SK-MEL-5 (cell line): ENCODE results near the gene SPINK14. TPM values are rescaled to one million over a fixed set of nuclear protein-coding genes. Genes with fewer than 3 reads are reported as not detected.

Source experiments
- DNase-seq: peaks from one replicate; pipeline ENCODE4 v3.0.0-alpha.2; 2016; ENCODE audit warnings: low read depth, low spot score
- in situ Hi-C: cut with HindIII; loops from 2 replicates; pipeline ENCODE4 v1.10.0; 2016; ENCODE audit warnings: low sequenced_read_pairs, high pct_unique_total_duplicates, low pct_unique_long_range_greater_than_20kb
- polyA plus RNA-seq, 2 experiments: library from polyadenylated mRNA; depleted of rRNA; stranded (reverse); fragments of >200 nt; gene quantifications; 2 replicates each; pipeline ENCODE4 v1.2.3, GENCODE V29; 2015
- total RNA-seq: library from RNA; depleted of rRNA; stranded (reverse); fragments of >200 nt; shearing (Covaris generic); gene quantifications from 2 replicates; pipeline ENCODE4 v1.2.3, GENCODE V29; 2014; rRNA removed

The SPINK14 gene, protein sequence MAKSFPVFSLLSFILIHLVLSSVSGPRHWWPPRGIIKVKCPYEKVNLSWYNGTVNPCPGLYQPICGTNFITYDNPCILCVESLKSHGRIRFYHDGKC
- total RNA-seq: not detected in 2 replicates
- polyA plus RNA-seq (2015; cell fraction: cytosol; rRNA removed): not detected in 2 replicates
- not detected in 2 replicates for polyA plus RNA-seq (2015; cell fraction: nucleus; rRNA removed)

DNA sequence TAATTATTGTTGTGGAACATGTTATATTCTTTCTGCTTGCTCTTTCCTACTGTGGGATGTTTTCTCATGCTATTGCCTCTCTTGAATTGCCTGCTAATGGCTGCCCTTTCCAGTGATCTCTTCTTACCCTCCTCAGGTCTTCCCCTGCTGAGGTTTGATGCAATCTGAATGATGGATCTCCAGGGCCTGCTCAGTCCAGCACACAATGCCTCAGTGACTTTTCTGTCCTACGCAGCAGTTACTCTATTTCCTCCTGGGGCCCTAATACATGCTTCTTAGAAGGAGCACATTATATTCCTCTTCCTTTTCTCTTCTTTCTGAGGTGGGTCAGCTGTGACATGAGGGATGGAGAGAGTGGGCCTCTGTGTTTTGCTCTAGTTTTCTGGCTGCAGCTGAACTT is at the start of gene SPINK14:
SPINK14 (plus strand) TSS at position 301 of the 400 bp plus-strand sequence. CDS start 1,187 bp downstream, outside the sequence.
- in situ Hi-C loops: no loop called here
- no peak for DNase-seq

DNA sequence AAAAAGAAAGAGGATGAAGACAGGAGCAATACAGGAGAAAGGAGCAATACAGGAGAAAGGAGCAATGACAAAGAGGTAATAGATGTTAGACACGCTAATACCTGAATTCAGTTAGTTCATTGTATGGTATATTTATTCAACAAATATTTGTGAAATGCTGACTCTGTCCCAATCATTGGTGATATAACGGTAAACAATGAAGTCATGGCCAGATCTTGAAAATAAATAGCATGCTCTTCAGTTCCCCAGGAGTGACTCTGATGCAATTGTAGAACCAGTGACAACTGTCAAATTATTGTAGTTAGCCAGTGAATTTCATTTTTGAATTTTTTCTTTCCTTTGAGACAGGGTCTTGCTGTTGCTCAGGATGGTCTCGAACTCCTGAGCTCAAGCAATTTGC is 48.0 kb upstream of the SPINK14 start:
- no peak for DNase-seq
- in situ Hi-C loops: no loop called here

DNA sequence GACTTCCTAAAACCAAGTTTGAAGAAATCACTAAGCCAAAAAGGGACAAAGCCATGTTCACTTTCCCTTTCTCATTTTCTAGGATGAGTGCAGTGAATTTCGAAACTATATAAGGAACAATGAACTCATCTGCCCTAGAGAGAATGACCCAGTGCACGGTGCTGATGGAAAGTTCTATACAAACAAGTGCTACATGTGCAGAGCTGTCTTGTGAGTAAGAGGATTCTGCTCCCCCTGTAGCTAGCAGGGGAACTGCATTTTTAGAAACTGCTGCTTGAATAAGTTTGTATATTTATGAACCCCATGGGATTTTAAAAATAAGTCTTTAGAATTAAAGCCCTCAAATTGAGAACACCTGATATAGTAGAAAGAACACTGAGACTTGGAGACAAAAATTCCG is 42.7 kb upstream of the SPINK14 start:
- DNase-seq: peak; percentile 52
- in situ Hi-C loops: no loop called here

DNA sequence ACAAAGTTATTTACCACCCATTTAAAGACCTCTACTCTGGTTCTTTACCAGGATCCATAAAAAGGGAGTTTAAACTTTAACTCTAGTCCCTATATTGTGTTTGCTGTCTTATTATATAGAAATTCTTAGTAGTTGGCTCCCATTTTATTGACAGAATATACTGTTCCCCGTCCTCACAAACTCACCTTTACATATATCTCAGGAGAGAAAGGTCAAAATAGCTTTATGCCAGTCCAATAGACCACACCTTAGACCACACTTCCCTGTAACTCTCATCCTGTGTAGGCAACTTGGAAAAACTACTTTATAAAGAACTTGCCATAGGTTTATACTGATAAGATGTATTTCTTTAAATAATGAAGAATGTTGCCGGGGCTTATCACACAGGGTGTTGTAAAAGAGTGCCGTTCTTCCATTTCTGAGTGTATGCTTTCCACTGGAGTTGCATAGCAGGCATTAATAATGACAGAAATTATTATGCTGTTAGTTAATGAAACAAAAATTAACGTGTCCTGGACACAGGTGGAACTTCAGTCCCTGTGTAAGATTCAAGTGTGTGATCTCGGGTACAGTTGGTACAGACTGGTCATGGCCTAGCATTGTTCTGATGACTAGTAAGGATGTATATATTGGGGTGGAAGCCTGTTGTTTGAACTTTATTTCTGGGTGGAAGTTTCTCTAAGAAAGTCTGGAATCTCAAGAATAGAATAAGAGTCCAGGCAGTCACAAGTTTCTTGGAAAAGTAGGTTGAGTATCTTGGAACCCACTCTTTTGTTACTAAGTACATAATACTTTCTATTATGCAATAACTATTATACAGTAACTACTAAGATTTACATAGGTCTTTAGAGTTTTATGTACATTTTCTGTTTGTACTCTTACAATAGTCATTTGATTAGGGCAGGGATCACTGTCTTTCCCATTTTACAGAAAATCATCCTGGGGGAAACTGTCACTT is 33.0 kb upstream of the SPINK14 start:
- in situ Hi-C loops: no loop called here
- no peak for DNase-seq

DNA sequence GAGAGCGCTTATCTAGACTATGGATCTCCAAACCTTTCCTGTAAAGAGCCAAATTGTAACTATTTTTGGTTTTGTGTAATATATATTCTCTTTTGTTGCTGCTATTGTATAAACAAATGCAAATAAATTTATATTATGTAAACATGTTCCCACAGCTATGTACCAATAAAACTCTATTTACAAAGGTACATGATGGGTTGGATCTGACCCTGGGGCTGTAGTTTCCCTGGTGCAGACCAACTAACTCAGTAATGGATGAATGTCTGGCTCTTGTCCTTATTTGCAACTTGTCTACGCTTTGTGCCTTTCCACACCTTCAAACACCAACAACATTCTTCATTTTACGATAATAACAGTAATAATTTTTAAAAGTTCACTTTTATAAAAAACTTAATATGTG is 27.5 kb upstream of the SPINK14 start:
- in situ Hi-C loops: no loop called here

DNA sequence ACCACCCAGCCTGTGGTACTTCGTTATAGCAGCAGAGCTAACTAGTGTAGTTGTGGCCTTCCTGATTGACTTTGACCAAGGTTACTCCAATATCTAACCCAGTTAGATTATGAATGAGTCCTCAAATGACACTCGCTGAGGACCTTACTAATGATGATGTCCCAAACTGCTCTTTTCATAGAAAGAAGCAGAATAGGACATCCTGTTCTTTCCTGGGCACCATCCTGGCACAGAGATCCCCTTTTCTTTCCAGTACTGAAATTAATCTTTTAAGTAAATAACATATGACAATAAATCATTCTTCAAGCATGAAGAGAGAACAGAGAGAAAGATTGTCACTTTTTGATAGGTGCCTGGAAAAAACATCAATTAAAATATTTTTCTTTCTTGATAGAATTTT is 26.7 kb upstream of the SPINK14 start:
- in situ Hi-C loops: no loop called here
- no peak for DNase-seq

More for the DNA sequence above, 27.5 kb upstream of the SPINK14 start:
- DNase-seq: no peak

DNA sequence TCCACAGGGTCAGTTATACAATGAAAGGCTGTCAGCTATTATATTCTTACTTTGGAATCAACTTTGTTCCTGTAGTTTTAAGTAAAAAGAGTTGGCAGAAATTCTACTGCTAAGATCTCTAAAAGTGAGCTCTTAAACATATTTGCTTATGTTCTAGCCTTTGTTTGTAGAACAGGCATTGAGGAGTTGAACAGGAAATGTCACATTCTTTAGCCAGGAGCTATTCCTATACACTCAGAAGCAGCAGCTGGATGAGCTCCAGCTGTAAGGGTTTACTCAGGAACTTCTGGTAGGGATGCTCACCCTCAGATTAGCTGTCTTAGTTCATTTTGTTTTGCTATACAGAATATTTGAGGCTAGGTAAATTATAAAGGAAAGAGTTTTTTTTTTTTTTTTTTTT is 22.4 kb upstream of the SPINK14 start:
- in situ Hi-C loops: no loop called here
- no peak for DNase-seq

DNA sequence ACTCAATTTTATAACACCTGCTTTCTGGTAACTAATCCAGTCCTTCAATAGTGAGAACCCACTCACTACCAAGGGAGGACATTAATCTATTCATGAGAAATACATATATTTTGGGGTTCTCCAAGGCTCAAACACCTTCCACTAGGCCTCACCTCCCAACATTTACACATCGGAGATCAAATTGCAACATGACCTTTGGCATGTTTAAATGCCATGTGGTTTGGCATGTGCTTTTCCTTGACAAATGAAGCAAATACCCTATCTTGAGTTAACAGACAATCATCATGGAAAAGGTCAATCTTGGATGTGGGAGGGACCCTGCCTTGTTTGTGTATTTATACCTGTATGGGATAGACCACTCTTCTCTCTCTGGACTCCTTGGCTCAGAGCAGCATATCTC is 21.9 kb upstream of the SPINK14 start:
- in situ Hi-C loops: no loop called here
- DNase-seq: no peak

DNA sequence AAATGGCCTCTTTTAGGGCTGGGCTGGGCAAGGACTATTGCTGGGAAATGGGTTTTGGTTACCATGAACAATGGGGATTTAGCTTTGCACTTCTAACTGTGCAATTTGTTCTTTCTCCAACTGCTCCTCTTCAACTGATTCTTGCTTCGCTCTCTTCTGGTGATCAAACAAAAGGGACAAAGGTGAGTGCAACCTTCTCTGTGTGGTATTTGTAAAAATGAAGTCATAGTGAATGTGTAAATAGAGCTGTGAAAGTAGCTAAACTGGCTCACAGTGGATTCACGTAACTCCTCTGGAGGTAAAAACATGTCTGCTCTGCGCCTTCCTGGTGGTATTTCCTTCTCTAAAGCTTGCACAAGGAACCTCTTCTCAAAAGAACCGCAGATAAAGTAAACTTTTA is 20.9 kb upstream of the SPINK14 start:
- in situ Hi-C loops: no loop called here
- no peak for DNase-seq

DNA sequence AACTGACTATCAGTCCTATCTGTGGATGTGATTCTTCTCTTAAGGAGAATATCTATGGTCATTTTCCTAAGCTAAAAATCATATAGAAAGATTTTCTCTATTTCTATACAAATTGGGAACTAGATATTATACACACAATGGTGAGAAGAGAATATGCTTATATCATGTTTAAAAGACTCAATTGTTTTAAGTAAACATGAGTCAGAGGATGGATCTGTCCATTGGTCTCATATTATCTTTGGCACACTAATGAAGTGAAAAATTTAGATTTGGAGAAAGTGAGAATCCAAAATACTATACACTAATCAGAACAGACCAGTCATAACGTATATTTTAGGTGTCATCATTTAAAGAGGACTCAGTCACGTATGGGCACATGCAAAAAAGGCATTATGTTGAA is 16.5 kb upstream of the SPINK14 start:
- in situ Hi-C loops: no loop called here
- DNase-seq: no peak

DNA sequence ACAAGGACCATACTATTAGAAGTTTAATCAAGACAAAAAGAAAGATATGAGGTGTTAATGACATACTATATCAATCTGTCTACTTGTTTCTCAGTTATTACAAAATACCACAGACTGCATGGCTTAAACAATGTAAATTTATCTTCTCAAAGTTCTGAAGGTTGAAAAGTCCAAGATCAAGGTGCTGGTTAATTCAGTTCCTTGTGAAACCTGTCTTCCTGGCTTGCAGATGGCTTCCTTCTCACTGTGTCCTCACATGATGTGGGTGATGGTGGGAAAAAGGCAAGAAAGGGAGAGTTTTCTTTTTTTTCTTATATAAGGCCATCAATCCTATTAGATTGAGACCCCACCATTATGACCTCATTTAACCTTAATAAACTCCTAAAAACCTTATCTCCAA is 15.6 kb upstream of the SPINK14 start:
- DNase-seq: no peak
- in situ Hi-C loops: no loop called here

DNA sequence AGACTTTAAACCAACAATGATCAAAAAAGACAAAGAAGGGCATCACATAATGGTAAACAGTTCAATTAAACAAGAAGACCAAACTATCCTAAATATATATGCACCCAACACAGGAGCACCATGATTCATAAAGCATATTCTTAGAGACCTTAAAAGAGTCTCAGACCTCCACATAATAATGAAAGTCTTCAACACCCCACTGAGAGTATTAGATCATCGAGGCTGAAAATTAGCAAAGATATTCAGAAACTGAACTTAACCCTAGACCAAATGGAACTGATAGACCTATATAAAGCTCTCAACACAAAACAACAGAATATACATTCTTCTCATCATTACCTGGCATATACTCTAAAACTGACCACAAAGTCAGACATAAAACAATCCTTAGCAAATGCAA is 11.7 kb upstream of the SPINK14 start:
- in situ Hi-C loops: no loop called here
- DNase-seq: no peak

DNA sequence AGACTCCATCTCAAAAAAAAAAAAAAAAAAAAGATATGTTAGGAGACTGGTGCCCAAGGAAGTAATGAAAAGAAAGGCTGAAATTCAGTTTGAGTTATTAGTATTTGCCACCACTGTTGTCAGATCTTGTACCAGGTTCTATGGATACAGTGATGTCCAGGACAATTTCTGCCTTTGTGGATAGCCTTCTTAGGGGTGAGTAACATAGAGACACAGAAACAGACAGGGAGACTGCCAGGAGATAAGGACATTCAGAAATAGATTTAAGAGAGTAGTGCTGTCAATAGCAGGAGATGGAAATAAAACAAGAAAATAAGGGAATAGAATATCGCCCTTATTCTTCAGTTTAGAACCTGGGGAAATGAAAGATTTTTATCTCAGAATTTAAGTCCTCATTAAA is 6.3 kb upstream of the SPINK14 start:
- DNase-seq: no peak
- in situ Hi-C loops: no loop called here

DNA sequence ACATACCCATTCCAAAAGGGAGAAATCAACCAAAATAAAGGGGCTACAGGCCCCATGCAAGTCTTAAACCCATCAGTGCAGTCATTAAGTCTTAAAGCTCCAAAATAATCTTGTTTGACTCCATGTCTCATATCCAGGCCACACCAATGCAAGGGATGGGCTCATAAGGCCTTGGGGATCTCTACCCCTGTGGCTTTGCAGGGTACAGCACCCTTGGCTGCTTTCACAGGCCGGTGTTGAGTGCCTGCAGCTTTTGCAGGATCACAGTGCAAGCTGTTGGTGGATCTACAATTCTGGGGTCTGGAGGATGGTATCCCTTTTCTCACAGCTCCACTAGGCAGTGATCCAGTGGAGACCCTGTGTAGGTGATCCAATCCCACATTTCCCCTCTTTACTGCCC is 5.0 kb upstream of the SPINK14 start:
- DNase-seq: no peak
- in situ Hi-C loops: no loop called here

DNA sequence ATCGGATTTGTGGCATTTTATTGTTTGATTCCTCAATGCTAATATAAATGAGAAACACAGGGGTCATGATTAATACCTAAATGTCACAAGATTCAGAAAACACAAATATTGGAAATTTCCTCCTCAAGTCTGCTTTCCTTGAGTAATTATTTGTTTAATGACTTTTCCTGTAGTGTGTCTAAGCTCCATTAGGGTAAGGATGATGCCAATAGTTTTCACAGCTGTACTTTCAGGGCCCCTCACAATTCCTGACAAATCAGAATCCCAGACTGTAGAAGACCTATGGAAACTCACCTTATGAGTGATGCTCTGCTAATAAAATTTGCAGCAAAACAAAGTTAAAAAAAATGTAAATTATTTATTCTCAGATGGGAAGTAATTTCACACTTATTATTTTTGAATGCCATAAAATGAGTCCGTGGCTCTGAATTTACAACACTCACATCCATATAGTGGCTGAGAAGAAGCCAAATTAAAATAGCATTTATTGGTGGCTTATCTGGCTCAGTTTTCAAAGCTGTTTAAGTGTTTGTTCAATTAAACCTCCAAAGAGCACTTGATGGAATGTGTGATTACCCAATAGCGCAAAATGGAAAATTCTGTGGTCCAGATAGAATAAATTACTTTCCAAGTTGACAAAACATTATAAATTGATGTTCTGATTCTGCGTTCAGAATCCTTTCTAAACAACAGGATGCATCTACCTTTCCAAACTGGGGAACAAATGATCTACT is 1.6 kb upstream of the SPINK14 start:
- in situ Hi-C loops: no loop called here
- DNase-seq: no peak

DNA sequence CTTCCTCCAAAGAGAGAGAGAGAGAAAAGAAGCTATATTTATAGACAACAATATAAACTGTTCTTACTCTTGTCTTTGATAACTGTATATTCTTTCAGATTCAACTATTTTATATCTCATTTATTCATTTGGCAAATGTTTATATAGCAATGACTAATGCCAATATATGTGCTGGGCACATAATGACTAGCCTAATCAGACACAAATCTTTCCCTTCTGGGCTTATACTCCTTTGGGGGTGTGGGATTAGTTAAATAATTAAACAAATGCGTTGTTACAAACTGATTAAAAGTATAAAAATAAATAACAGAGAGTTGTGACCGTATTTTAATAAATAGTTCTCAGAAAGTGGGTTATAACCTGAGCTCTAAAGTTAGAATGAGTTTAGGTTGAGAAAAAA is 4.0 kb downstream of the SPINK14 start:
- DNase-seq: no peak
- in situ Hi-C loops: no loop called here

DNA sequence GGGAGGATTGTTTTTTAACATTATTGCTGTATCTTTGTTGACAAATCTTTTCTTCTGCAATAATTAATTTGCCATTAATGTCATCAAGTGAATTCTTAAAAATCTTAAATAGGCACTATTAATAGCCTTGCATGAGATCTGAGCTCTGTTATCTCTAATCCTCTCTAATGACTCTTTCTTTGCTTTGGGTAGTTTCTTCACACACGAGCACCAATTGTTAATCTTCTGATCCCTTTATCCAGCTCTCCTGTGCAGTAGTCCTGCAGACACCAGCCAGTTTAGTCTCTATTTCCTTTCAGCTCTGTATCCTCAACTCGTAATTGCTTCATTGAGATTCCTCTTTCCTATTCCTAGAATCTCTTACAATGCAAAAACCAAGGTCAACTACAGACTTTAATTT is 8.1 kb downstream of the SPINK14 start:
- in situ Hi-C loops: no loop called here
- DNase-seq: no peak

DNA sequence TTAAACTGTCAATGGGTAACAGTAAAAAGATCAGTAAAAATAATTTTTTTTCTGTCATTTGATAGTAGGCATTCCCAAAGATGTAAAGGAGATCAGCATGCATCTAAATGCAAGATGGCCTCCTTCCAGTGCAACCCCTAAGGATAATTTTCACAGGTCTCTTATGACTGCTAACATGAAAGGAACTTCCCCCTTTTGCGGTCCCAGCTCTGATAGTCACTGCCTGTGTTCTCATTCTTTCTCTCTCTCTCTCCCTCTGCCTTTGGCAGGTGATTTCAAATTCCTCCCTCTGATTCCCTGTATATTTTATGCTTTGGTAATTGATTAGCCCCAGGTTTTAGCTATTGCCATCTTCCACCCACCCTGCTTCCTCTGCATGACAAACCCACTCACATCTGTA is 8.9 kb downstream of the SPINK14 start:
- no peak for DNase-seq
- in situ Hi-C loops: no loop called here
